NCI-H524 treated with DMSO at 0.1 percent for 48 hours (cell line): ENCODE measurements around the gene CASP4.
"Not testable (repeated sequence)": the region's sequence is repeated elsewhere in the genome, so short reads cannot be mapped to it uniquely, and the experiment has no call there.

ENCODE experiments used
- DNase-seq: peaks from one replicate; lab custom pipeline; 2025; lab: John Stamatoyannopoulos, UW

CASP4 gene

GRCh38 chr11:104968355-104968855, at the start of gene CASP4:
CASP4 (minus strand) TSS chr11:104968574; CDS start chr11:104968525, 49 bp downstream.
- no peak for DNase-seq

GRCh38 chr11:105007463-105007862, 39.1 kb upstream of the CASP4 start:
- no peak for DNase-seq

GRCh38 chr11:105005451-105005845, 37.1 kb upstream of the CASP4 start:
- no peak for DNase-seq

- DNase-seq, result no peak
Observed at GRCh38 chr11:105004021-105004420, 35.6 kb upstream of the CASP4 start.

GRCh38 chr11:105003151-105003550, 34.8 kb upstream of the CASP4 start:
- no peak for DNase-seq

GRCh38 chr11:105000797-105001196, 32.4 kb upstream of the CASP4 start:
- DNase-seq, result no peak

- no peak for DNase-seq
Observed at GRCh38 chr11:105000167-105000566, 31.8 kb upstream of the CASP4 start.

- DNase-seq, result no peak
Observed at GRCh38 chr11:104999721-105000120, 31.3 kb upstream of the CASP4 start.

GRCh38 chr11:104997288-104997687, 28.9 kb upstream of the CASP4 start:
- no peak for DNase-seq

GRCh38 chr11:104995001-104995408, 26.6 kb upstream of the CASP4 start:
- DNase-seq, result no peak

GRCh38 chr11:104992781-104993180, 24.4 kb upstream of the CASP4 start:
- DNase-seq, result no peak

GRCh38 chr11:104991994-104992393, 23.6 kb upstream of the CASP4 start:
- DNase-seq, result no peak

- DNase-seq, result no peak
Observed at GRCh38 chr11:104984808-104985207, 16.4 kb upstream of the CASP4 start.

GRCh38 chr11:104979839-104980238, 11.5 kb upstream of the CASP4 start:
- no peak for DNase-seq

GRCh38 chr11:104973616-104974015, 5.2 kb upstream of the CASP4 start:
- no peak for DNase-seq

GRCh38 chr11:104972924-104973323, 4.5 kb upstream of the CASP4 start:
- not testable (repeated sequence) for DNase-seq

- no peak for DNase-seq
Observed at GRCh38 chr11:104970756-104971155, 2.4 kb upstream of the CASP4 start.

GRCh38 chr11:104968856-104969776, 742 bp upstream of the CASP4 start:
- no peak for DNase-seq

GRCh38 chr11:104967534-104968354, 630 bp downstream of the CASP4 start:
- DNase-seq, result no peak

GRCh38 chr11:104965735-104966134, 2.6 kb downstream of the CASP4 start:
- DNase-seq, result no peak

- no peak for DNase-seq
Observed at GRCh38 chr11:104964247-104964646, 4.1 kb downstream of the CASP4 start.

- DNase-seq, result no peak
Observed at GRCh38 chr11:104962852-104963251, 5.5 kb downstream of the CASP4 start.

GRCh38 chr11:104957280-104957679, 11.1 kb downstream of the CASP4 start:
- no peak for DNase-seq
